NK-92 treated with Interleukin-12 subunit alpha and Interleukin-12 subunit beta, amount 100 ng/mL, for 24 hours (cell line): ENCODE measurements around the gene XAF1.
"Not testable (repeated sequence)": the region's sequence is repeated elsewhere in the genome, so short reads cannot be mapped to it uniquely, and the experiment has no call there.

Source experiments
- DNase-seq: peaks from one replicate; lab custom pipeline; 2025; lab: John Stamatoyannopoulos, UW

XAF1 gene

DNA sequence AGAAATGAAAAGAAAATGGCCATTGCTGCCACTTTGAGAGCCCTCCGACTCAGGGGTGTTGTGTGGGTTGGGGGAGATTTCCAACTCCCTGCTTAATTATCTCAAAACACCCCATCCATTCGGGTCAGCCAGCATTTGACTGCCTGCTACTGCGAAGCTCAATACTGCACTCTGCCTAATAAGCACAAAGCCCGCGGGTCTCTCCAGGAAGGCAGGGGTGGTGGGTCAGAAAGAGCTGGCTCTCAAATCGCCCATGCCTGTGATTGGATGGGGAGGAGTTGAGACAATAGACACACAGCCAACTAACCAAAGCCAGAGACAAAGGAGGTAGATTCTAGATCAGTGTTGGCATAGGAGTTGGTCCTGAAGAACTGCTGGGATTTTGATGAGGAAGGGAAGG lies 2.3 kb upstream of the XAF1 start:
- no peak for DNase-seq

DNA sequence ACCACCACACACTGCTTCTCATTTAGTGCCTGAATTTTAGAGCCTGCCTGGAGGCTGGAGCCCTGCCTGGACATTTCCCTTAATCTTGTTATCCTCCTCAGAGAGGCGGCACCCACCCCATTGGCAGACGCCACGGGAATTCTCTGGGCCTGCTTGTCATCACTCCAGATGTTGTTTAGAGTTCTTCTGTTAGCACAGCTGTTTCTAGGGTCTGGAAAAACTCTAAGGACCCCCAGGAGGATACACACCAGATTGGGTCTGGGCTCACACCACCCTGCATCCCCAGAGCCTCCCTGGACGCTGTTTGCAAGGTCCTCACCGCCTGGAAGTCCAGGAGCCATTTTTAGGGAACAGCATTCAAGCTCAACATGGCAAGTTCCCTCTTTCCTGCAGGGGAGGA lies 565 bp upstream of the XAF1 start:
- no peak for DNase-seq

GRCh38 chr17:6756425-6757031 lies 682 bp downstream of the XAF1 start:
- no peak for DNase-seq

- no peak for DNase-seq
Measured at GRCh38 chr17:6757747-6758146, 1.9 kb downstream of the XAF1 start.

- no peak for DNase-seq
Measured at GRCh38 chr17:6761779-6762178, 5.9 kb downstream of the XAF1 start.

- no peak for DNase-seq
Measured at GRCh38 chr17:6768447-6768846, 12.6 kb downstream of the XAF1 start.

DNA sequence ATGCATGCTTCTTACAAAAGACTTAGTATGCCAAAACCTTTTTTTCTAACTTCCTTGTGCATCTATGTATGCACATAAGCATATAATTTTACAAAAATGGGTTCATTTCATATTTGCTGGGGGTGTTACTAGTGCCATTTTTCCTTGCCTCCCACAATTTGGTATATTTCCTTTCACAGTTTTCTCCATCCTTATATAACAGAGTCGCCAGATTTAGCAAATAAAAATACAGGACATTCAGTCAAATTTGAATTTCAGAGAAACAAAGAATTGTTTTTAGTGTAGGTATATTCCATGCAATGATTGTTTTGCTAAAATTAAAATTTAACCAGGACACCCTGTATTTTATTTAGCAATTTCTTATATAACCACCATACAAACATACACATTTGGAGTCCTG lies 16.2 kb downstream of the XAF1 start:
- no peak for DNase-seq

GRCh38 chr17:6774906-6775305 lies 19.1 kb downstream of the XAF1 start:
- not testable (repeated sequence) for DNase-seq

DNA sequence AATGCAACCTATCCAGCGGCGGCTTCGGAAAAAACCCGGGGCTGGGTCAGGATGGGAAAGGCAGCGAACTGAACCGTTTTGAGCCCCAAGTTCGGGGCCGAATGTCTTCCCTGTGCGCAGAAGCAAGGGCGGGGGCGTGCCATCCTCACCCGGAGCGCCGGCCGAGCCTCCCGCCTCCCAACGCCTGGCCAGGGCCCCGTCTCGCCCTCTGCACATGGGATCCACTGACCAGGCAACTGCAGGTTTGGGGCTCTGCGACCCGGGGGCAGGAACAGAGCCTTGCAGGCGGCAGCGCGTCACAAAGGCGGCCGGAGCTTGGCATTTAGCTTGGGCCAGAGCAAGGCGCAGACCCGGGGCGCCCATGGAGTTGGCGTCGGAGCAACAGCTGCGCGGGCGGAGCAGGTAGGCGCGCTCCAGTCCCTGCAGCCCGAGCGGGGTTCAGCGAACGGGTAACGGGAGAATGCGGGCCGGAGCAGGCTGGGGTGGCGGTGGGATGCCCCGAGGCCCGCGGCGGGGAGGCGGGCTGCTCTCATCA lies 20.1 kb downstream of the XAF1 start, which contains the start of gene FBXO39:
TSS of gene FBXO39 (plus strand) at position 345 of the 535 bp plus-strand sequence. CDS start 3,654 bp downstream, outside the sequence.
- DNase-seq, result no peak

DNA sequence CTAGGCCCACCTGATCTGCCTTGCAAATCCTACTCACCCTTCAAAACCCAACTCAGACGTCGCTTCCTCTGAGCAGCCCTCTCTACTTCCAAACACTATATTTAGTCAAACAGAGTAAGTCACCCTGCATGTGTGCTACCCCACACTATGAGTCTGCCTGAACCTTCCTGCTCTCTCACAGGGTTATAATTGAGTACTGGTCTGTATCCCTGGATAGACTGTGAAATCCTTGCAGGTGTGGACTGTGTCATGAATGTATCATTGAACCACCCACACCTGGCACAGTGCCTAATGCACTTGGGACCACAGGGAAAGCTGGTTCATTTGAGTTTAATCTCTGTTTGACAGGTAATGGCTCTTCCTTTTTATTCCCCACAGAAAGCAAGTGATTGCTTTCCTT lies 23.6 kb downstream of the XAF1 start:
- DNase-seq, result no peak

- DNase-seq, result no peak
Measured at GRCh38 chr17:6780001-6780400, 24.2 kb downstream of the XAF1 start.

DNA sequence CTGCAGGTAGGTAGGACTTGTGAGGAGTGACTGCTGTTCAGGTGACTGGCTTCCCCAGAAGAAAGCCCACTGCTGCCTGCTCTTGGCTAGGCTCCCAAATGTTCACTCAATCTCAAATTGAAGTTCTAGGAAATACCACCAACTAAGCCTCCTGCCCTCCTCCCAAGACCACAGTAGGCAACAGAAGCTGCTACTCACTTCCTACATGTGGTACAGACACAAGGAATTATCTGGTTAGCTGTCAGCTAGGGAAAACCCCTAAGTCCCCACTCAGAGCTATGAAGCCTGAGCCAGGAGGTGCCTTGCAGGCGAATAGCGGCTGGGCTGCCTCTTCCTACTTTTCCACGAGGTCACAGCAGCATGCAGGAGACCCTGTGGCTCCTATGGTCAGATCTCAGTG lies 25.0 kb downstream of the XAF1 start:
- DNase-seq, result no peak

DNA sequence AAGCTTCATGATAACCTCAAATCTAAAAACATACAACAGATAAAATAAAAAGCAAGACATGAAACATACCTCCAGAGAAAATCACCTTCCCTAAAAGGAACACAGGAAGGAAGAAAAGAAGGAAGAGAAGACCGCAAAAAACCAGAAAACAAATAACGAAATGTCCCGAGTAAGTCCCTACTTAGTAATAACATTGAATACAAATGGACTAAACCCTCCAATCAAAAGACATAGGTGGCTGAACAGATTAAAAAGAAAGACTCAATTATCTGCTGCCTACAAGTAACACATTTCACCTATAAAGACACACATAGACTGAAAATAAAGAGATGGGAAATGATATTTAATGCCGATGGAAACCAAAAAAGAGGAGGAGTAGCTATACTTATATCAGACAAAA lies 26.4 kb downstream of the XAF1 start:
- DNase-seq, result no peak

GRCh38 chr17:6786618-6787017 lies 30.8 kb downstream of the XAF1 start:
- DNase-seq, result no peak

DNA sequence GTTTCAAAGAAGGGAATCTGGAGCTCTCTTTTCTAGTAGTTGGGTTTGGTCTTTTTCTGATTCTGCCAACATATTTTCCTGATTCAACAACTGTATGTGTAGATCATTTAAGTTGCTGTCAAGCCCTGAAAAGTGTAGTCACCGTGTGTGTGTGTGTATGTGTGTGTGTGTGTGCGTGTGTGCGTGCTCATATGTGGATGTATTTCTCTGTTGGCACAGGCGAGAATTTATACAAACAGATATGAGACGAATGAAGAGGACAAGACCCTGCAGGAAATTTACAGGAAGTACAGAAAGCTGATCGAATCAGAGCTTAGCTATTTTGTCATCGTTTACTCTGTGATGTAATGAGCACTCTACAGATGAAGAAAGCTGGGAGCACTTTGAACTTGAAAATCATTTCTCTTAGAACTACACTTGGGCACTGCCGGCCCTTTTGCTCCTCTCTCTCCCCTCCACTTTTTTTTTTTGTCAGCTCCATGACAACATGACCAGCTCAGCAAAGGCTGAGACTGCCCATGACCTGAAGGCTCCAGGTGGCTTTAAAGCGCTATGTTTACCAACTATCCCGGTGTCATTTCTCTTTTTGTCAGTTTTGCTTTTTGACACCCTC lies 31.3 kb downstream of the XAF1 start:
- DNase-seq, result no peak

GRCh38 chr17:6789146-6789545 lies 33.3 kb downstream of the XAF1 start:
- no peak for DNase-seq

DNA sequence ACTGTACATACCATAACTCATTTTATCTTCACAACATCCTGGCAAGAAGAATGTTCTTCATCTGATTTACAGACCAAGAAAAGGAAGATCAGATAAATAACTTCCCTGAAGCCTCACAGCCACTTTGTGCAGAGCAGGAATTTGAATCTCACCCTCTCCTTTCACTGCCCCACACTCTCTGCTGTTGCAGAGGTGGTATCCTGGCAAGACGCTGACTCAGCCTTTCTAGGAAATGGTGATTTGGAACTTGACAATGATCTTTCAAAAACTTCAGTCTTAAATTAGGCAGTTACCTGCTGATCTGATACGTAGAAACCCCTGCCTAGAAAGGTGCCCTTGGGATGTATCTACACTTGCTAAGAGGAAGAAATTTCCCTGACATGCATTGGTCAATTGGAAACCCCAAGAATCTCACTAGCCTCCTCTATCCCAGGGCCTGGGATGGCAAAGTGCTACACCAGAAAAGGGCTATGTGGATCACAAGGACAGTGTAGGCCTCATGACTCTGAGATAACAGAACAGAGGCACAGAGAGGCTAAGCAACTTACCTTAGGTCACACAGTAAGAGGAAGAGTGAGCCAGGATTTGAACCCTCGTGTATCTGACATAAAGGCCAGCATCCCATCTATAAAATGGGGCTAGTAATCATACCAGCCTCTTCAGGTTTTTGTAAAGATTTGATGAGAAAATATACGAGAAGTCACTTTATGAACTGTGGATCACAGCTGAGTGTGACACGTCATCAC lies 38.1 kb downstream of the XAF1 start:
- DNase-seq, result no peak

DNA sequence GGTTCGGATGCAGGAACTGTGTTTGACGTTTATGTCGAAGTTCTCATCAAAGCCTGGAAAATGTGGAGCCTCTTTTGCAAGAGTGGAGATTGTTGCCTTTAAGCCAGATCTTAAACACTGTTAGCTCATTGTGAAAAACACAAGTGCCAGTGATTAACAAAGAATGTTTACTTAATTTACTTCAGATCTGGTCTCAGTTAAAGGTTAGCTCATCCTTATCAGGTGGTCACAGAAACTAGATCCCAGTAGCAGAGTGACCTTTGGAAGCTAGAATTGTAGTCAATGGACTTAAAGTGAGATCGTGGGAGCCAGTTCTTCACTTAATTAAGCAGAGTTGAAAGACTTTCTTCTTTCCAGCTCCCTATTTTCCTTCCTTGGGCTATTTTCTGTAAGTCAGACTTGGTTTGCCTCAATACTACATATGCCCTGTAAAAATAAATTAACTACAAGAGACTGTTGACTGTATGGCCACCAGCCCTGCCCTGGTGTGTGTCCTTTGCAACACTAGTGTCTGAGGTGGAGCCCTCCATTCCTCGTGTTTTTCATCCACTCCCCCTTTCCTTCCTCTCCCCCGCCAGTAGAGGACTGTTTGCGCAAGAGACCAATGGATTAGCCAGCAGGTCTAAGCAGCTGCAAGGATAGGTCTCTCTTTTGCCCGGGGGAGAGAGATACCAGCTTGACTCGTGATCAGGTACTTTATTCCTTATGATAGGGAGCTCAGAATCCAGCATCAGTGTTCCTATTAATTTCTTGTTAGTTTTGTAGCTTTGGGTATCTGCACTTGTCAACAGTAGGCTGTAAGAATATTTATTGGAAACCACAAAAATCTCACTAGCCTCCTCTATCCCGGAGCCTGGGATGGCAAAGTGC lies 40.4 kb downstream of the XAF1 start:
- no peak for DNase-seq

DNA sequence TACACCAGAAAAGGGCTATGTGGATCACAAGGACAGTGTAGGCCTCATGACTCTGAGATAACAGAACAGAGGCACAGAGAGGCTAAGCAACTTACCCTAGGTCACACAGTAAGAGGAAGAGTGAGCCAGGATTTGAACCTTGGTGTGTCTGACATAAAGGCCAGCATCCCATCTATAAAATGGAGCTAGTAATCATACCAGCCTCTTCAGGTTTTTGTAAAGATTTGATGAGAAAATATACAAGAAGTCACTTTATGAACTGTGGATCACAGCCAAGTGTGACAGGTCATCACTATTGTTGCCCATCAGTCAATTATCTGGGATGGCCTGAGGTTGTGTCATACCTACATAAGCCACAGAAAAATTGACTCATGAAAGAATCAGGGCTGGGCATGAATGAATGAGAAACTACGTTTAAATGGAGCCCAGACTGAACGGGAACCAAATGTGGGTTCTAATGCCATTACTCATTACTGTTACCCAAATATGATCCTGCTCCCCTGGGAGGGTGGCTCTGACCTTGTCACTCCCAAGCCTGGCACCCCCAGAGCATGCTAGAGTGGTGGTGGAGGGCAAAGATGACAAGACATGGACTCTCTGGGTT lies 41.1 kb downstream of the XAF1 start:
- no peak for DNase-seq

DNA sequence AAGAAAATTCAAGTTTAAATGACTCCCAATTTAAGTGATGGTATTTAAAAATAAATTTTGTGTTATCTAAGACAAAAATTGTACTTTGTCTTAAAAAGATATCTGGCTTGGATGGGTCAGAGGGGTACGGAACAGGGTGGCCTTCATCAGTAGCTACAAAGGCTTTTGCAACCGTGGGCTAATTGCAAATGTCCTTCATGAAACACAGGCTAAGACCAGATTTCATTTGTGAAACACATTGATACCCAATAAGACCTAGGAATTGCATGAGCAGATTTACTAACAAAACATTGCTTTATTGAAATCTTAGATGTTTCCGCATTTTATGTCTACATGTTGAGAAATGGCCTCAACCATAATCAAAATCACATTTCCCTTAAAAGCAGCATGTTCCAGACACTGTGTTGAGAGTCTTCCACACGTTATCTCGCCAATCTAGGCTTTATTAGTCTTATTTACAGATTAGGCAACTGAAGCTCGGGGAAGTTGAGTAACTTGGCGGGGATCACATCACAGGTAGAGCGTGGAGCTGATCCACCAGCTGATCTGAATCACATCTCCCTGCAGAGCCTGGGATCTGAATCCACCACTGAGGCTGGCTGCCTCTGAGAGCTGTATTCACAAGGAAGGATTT lies 42.0 kb downstream of the XAF1 start:
- no peak for DNase-seq

DNA sequence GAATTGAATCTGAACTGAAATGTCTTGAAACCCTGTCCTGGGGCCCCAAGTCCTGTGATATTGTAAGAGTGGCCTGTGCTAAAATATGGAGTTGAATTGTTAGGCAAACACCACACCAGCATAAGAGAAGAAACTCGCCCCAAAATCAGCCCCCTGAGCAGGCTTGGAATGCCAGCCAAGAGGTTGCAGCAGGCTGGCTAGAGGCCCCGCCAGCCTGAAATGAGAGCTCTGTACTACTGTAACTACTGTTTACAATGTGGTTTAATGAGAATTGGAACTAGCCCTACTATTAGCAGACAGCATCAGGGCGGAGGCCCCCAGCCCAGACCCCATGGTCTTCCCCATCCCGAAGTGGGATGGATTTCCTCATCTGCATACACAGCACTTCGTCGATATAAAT lies 43.9 kb downstream of the XAF1 start:
- DNase-seq, result no peak
